ENCODE results near the gene B2M. TPM values are rescaled to one million over a fixed set of nuclear protein-coding genes. Genes with fewer than 3 reads are reported as not detected.
"Not testable (repeated sequence)": the region's sequence is repeated elsewhere in the genome, so short reads cannot be mapped to it uniquely, and the experiment has no call there.

Gene B2M
- total RNA-seq, 2 experiments from 2014 or later = 6,300 to 6,473 TPM

- POLR2A ChIA-PET = interaction anchor here (0.5 to 21.4 kb wide), 13 partner anchors 9 to 312 kb away, joined by 3 to 2005 read pairs (median 5); partner anchors contain the start of genes B2M, EIF3J, PATL2 and SPG11
- no peak for DNase-seq
Observed at GRCh38 chr15:44736181-44736765, 25.0 kb downstream of the B2M start, which contains the start of gene TRIM69. Gene TRIM69 (plus strand): TSS chr15:44736528. CDS start chr15:44736705, 177 bp downstream.

GRCh38 chr15:44738340-44738984 lies 27.1 kb downstream of the B2M start:
- CTCF ChIA-PET = interaction anchor here (0.7 to 7.0 kb wide), 34 partner anchors 8 to 380 kb away, joined by 3 to 301 read pairs (median 7); partner anchors contain the start of genes B2M, PATL2 and SPG11
- H3K27me3 Mint-ChIP-seq (ENCODE audit: low read depth) = no peaks in the 10 kb centered on the region
- H3K9me3 Mint-ChIP-seq (ENCODE audit: insufficient read depth) = no peaks in the 10 kb centered on the region
- POLR2A ChIA-PET = interaction anchor here (0.8 to 21.4 kb wide), 6 partner anchors 11 to 160 kb away, joined by 3 to 2005 read pairs (median 91); partner anchors contain the start of genes B2M, PATL2 and SPG11
- ATAC-seq = no peak
- peak overlapping the region; percentile 39 for H3K27ac Mint-ChIP-seq
- DNase-seq = no peak
- H3K4me3 Mint-ChIP-seq = no peak overlapping the region
- H3K4me1 Mint-ChIP-seq (ENCODE audit: low read depth) = peaks cover 53% of the 10 kb centered on the region
- peaks cover 9% of the 10 kb centered on the region for H3K36me3 Mint-ChIP-seq (ENCODE audit: low read depth)

More at GRCh38 chr15:44736181-44736765, 25.0 kb downstream of the B2M start, which contains the start of gene TRIM69:
- ATAC-seq = peak; percentile 47
- H3K4me1 Mint-ChIP-seq (ENCODE audit: low read depth) = peaks cover 70% of the 10 kb centered on the region
- CTCF ChIA-PET = interaction anchor here (0.6 to 7.0 kb wide), 25 partner anchors 10 to 430 kb away, joined by 3 to 301 read pairs (median 6); partner anchors contain the start of genes B2M, PATL2 and SPG11
- H3K9me3 Mint-ChIP-seq (ENCODE audit: insufficient read depth) = no peaks in the 10 kb centered on the region
- no peaks in the 10 kb centered on the region for H3K27me3 Mint-ChIP-seq (ENCODE audit: low read depth)
- peaks cover 22% of the 10 kb centered on the region for H3K36me3 Mint-ChIP-seq (ENCODE audit: low read depth)
- peak within 1 kb of the TSS; percentile 78 for H3K4me3 Mint-ChIP-seq
- peak within 1 kb of the TSS; percentile 97 for H3K27ac Mint-ChIP-seq

DNA sequence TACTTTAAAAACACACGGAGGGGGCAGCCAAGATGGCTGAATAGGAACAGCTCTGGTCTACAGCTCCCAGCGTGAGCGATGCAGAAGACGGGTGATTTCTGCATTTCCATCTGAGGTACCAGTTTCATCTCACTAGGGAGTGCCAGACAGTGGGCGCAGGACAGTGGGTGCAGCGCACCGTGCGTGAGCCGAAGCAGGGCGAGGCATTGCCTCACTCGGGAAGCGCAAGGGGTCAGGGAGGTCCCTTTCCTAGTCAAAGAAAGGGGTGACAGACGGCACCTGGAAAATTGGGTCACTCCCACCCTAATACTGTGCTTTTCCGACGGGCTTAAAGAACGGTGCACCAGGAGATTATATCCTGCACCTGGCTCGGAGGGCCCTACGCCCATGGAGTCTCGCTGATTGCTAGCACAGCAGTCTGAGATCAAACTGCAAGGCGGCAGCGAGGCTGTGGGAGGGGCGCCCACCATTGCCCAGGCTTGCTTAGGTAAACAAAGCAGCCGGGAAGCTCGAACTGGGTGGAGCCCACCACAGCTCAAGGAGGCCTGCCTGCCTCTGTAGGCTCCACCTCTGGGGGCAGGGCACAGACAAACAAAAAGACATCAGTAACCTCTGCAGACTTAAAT lies 28.0 kb downstream of the B2M start:
- ATAC-seq = not testable (repeated sequence)
- H3K4me1 Mint-ChIP-seq (ENCODE audit: low read depth) = peaks cover 45% of the 10 kb centered on the region
- CTCF ChIA-PET = interaction anchor here (0.8 to 7.0 kb wide), 28 partner anchors 8 to 379 kb away, joined by 3 to 301 read pairs (median 8); partner anchors contain the start of genes B2M, PATL2 and SPG11

DNA sequence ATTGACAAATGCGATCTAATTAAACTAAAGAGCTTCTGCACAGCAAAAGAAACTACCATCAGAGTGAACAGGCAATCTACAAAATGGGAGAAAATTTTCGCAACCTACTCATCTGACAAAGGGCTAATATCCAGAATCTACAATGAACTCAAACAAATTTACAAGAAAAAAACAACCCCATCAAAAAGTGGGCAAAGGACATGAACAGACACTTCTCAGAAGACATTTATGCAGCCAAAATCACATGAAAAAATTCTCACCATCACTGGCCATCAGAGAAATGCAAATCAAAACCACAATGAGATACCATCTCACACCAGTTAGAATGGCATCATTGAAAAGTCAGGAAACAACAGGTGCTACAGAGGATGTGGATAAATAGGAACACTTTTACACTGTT lies 32.1 kb downstream of the B2M start:
- H3K27ac Mint-ChIP-seq; POLR2A ChIA-PET; DNase-seq; H3K4me3 Mint-ChIP-seq; ATAC-seq; H3K27me3 Mint-ChIP-seq (ENCODE audit: low read depth); CTCF ChIA-PET: not testable (repeated sequence)
- Mint-ChIP-seq H3K9me3 (ENCODE audit: insufficient read depth) (peaks cover 18% of the 10 kb centered on the region), H3K4me1 (ENCODE audit: low read depth) (peaks cover 11% of the 10 kb centered on the region), H3K36me3 (ENCODE audit: low read depth) (peaks cover 16% of the 10 kb centered on the region)

More for the DNA sequence above, 28.0 kb downstream of the B2M start:
- not testable (repeated sequence) for H3K27ac Mint-ChIP-seq; H3K36me3 Mint-ChIP-seq (ENCODE audit: low read depth); DNase-seq; H3K9me3 Mint-ChIP-seq (ENCODE audit: insufficient read depth); H3K27me3 Mint-ChIP-seq (ENCODE audit: low read depth)
- POLR2A ChIA-PET = interaction anchor here (0.8 to 21.4 kb wide), 5 partner anchors 12 to 161 kb away, joined by 3 to 2005 read pairs (median 160); partner anchors contain the start of genes B2M, PATL2 and SPG11
- H3K4me3 Mint-ChIP-seq = peak overlapping the region; percentile 8

DNA sequence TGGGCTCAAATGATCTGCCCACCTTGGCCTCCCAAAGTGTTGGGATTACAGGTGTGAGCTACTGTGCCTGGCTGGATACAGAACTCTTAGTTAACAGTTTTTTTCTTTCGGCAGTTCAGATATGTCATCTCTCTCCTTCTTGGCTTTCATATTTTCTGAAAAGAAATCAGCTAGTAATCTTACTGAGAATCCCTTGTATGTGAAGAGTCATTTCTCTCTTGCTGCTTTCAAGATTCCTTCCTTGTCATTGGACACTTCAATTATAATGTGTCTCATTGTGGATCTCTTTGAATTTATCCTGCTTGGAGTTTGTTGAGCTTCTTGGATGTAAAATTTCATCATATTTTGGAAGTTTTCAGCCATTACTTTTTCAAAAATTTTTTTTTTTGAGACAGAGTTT lies 42.0 kb downstream of the B2M start:
- Mint-ChIP-seq H3K9me3 (ENCODE audit: insufficient read depth) (peaks cover 35% of the 10 kb centered on the region), H3K27me3 (ENCODE audit: low read depth) (no peaks in the 10 kb centered on the region), H3K4me1 (ENCODE audit: low read depth) (peaks cover 6% of the 10 kb centered on the region), H3K36me3 (ENCODE audit: low read depth) (peaks cover 32% of the 10 kb centered on the region), H3K4me3 (no peak overlapping the region), H3K27ac (no peak overlapping the region)
- CTCF ChIA-PET = interaction anchor here (1.2 kb wide), 1 partner anchor 175 kb away, joined by 3 read pairs; no protein-coding TSS in a partner anchor
- POLR2A ChIA-PET = interaction anchor here (0.6 kb wide), 2 partner anchors 163 to 217 kb away, joined by 3 read pairs; partner anchors contain the start of gene EIF3J
- ATAC-seq = no peak
- DNase-seq = no peak

DNA sequence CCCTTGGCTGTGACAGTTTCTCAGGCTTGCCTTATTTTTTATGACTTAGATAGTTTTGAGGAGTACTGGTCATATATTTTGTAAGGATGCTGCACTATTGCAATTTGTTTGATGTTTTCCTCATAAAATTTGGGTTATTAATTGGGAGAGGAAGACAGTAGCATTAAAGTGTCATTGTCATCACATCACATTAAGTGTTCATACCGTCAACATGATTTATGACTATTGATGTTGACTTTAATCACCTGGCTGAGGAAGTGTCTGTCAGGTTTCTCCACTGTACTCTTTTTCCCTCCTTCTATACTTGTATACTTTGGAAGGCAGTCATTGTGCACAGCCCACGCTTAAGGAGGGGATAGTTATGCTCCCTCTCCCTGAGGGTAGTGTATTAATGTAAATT lies 51.9 kb downstream of the B2M start:
- Mint-ChIP-seq H3K4me1 (ENCODE audit: low read depth) (no peaks in the 10 kb centered on the region), H3K36me3 (ENCODE audit: low read depth) (peaks cover 6% of the 10 kb centered on the region), H3K27ac (no peak overlapping the region), H3K9me3 (ENCODE audit: insufficient read depth) (no peaks in the 10 kb centered on the region), H3K27me3 (ENCODE audit: low read depth) (no peaks in the 10 kb centered on the region), H3K4me3 (no peak overlapping the region)
- ATAC-seq (no peak), DNase-seq (no peak)
- CTCF ChIA-PET = no interaction called here
- POLR2A ChIA-PET = no interaction called here

- H3K27me3 Mint-ChIP-seq (ENCODE audit: low read depth) = no peaks in the 10 kb centered on the region
- H3K9me3 Mint-ChIP-seq (ENCODE audit: insufficient read depth) = no peaks in the 10 kb centered on the region
- H3K36me3 Mint-ChIP-seq (ENCODE audit: low read depth) = peaks cover 9% of the 10 kb centered on the region
- no peak overlapping the region for H3K4me3 Mint-ChIP-seq
- H3K4me1 Mint-ChIP-seq (ENCODE audit: low read depth) = no peaks in the 10 kb centered on the region
- CTCF ChIA-PET = no interaction called here
- POLR2A ChIA-PET = no interaction called here
- no peak overlapping the region for H3K27ac Mint-ChIP-seq
- DNase-seq = no peak
- no peak for ATAC-seq
Observed at GRCh38 chr15:44763848-44764247, 52.5 kb downstream of the B2M start.

DNA sequence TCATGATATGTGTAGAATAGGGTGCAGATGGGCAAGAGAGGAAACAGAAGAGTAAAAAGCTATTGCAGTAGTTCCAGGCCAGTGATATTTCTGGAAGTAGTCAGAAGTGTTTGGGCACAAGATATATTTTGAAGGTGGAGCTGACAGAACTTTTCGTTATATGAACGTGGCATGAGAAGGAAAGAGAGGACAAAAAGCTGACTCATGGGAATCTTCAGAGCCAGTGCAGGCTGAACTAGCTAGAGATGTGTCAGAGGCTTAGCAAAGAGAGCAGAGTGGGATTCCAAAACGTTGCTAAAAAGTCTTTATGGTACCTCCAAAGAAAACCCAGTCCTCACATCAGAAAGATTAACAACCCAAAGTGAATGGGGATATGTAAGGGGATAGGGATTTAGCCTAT lies 53.7 kb downstream of the B2M start:
- no peak for DNase-seq
- H3K4me3 Mint-ChIP-seq = no peak overlapping the region
- no peak overlapping the region for H3K27ac Mint-ChIP-seq
- H3K36me3 Mint-ChIP-seq (ENCODE audit: low read depth) = peaks cover 12% of the 10 kb centered on the region
- ChIA-PET POLR2A (no interaction called here), CTCF (interaction anchor here (0.7 kb wide), 1 partner anchor 27 kb away, joined by 3 read pairs; no protein-coding TSS in a partner anchor)
- no peaks in the 10 kb centered on the region for H3K4me1 Mint-ChIP-seq (ENCODE audit: low read depth)
- H3K9me3 Mint-ChIP-seq (ENCODE audit: insufficient read depth) = peaks cover under 1% of the 10 kb centered on the region
- ATAC-seq = no peak
- no peaks in the 10 kb centered on the region for H3K27me3 Mint-ChIP-seq (ENCODE audit: low read depth)

Other genes starting within 250 kb of the B2M start
- gene EIF3J, start 174.4 kb upstream of the B2M start, total RNA-seq = 100 to 1,000 TPM in 1 of 2 experiments, 10 to 100 TPM in 1; 91.6 to 100 TPM
- gene SPG11, start 47.9 kb upstream of the B2M start, total RNA-seq = 10 to 100 TPM; 73.8 to 75.8 TPM
- gene PATL2, start 194 bp upstream of the B2M start, total RNA-seq = 10 to 100 TPM; 27.4 to 29.6 TPM
- gene TRIM69, start 25.0 kb downstream of the B2M start, total RNA-seq = 10 to 100 TPM; 53.0 to 59.5 TPM
- gene TERB2, start 245.2 kb downstream of the B2M start, total RNA-seq = not detected